HG03066 (cell line): ENCODE measurements around the gene ADAMTSL1.

Source experiments
- ATAC-seq: cut with Tn5 transposase; IDR thresholded peaks from one replicate; pipeline ENCODE4 v1.9.1; 2021; ENCODE audit warnings: low read depth; ENCODE audit not compliant: unreplicated experiment

ADAMTSL1 gene

GRCh38 chr9:18688581-18689565, 214.9 kb downstream of the ADAMTSL1 start:
- ATAC-seq = no peak

- ATAC-seq = no peak
These were observed 216.0 kb downstream of the ADAMTSL1 start for GRCh38 chr9:18689921-18690320.

- peak; percentile 54 for ATAC-seq
These were observed 218.3 kb downstream of the ADAMTSL1 start for GRCh38 chr9:18692268-18692667.

GRCh38 chr9:18692962-18693361, 219.0 kb downstream of the ADAMTSL1 start:
- ATAC-seq = no peak

- no peak for ATAC-seq
These were observed 221.2 kb downstream of the ADAMTSL1 start for GRCh38 chr9:18694959-18695668.

- no peak for ATAC-seq
These were observed 225.0 kb downstream of the ADAMTSL1 start for GRCh38 chr9:18698992-18699391.

- ATAC-seq = no peak
These were observed 225.8 kb downstream of the ADAMTSL1 start for GRCh38 chr9:18699764-18700163.

GRCh38 chr9:18700714-18701113, 226.8 kb downstream of the ADAMTSL1 start:
- no peak for ATAC-seq

GRCh38 chr9:18703151-18703900, 229.4 kb downstream of the ADAMTSL1 start:
- ATAC-seq = no peak

- ATAC-seq = no peak
These were observed 230.0 kb downstream of the ADAMTSL1 start for GRCh38 chr9:18703901-18704379.

GRCh38 chr9:18705796-18706392, 231.9 kb downstream of the ADAMTSL1 start:
- ATAC-seq = no peak

GRCh38 chr9:18706648-18707047, 232.7 kb downstream of the ADAMTSL1 start:
- no peak for ATAC-seq

- ATAC-seq = no peak
These were observed 233.1 kb downstream of the ADAMTSL1 start for GRCh38 chr9:18707061-18707461.

- ATAC-seq = no peak
These were observed 233.7 kb downstream of the ADAMTSL1 start for GRCh38 chr9:18707489-18708205.

GRCh38 chr9:18708429-18708828, 234.5 kb downstream of the ADAMTSL1 start:
- no peak for ATAC-seq

GRCh38 chr9:18710065-18710464, 236.1 kb downstream of the ADAMTSL1 start:
- no peak for ATAC-seq

GRCh38 chr9:18717759-18718158, 243.8 kb downstream of the ADAMTSL1 start:
- no peak for ATAC-seq

- no peak for ATAC-seq
These were observed 244.4 kb downstream of the ADAMTSL1 start for GRCh38 chr9:18718393-18718792.

- ATAC-seq = no peak
These were observed 245.0 kb downstream of the ADAMTSL1 start for GRCh38 chr9:18718932-18719331.

GRCh38 chr9:18720691-18721090, 246.7 kb downstream of the ADAMTSL1 start:
- ATAC-seq = no peak
